Mesendoderm (in vitro differentiated cells): ENCODE data around the gene MAZ.
"Not testable (repeated sequence)": the region's sequence is repeated elsewhere in the genome, so short reads cannot be mapped to it uniquely, and the experiment has no call there.

Source experiments
- DNase-seq: peaks from one replicate; pipeline ENCODE4 v3.0.0; 2013
- H2AK5ac ChIP-seq: 2 replicates; pipeline ENCODE4 v1.6.1; 2013; ENCODE audit warnings: low read length, inconsistent platforms
- H2BK120ac ChIP-seq: 2 replicates; pipeline ENCODE4 v1.6.1; 2013; ENCODE audit warnings: low read depth, mild to moderate bottlenecking, low read length, moderate library complexity, mixed read lengths
- H2BK15ac ChIP-seq: replicated peaks from 2 replicates; pipeline ENCODE4 v1.6.1; 2013; ENCODE audit warnings: low read depth, mild to moderate bottlenecking, moderate library complexity
- H2BK5ac ChIP-seq: 2 replicates; pipeline ENCODE4 v1.6.1; 2013; ENCODE audit warnings: low read length, inconsistent platforms
- H3K18ac ChIP-seq: 2 replicates; pipeline ENCODE4 v1.6.1; 2013; ENCODE audit warnings: mild to moderate bottlenecking, low read length, mixed read lengths
- H3K23ac ChIP-seq: one replicate; pipeline ENCODE4 v1.6.1; 2013; ENCODE audit warnings: low read length
- H3K27ac ChIP-seq: 2 replicates; pipeline ENCODE4 v1.5.1; 2013; ENCODE audit warnings: low read depth, mild to moderate bottlenecking, inconsistent platforms, low read length, moderate library complexity
- H3K27me3 ChIP-seq: 2 replicates; pipeline ENCODE4 v1.6.1; 2013; ENCODE audit warnings: low read length, control low read depth, mild to moderate bottlenecking, inconsistent platforms; ENCODE audit not compliant: insufficient read depth, poor library complexity
- H3K36me3 ChIP-seq: 2 replicates; pipeline ENCODE4 v1.6.1; 2013; ENCODE audit warnings: low read length, inconsistent platforms; ENCODE audit not compliant: control insufficient read depth, insufficient read depth
- H3K4ac ChIP-seq: one replicate; pipeline ENCODE4 v1.6.1; 2013; ENCODE audit warnings: low read depth, mild to moderate bottlenecking, low read length, moderate library complexity
- H3K4me1 ChIP-seq: 2 replicates; pipeline ENCODE4 v1.6.1; 2013; ENCODE audit warnings: low read depth, low read length, inconsistent platforms; ENCODE audit not compliant: control insufficient read depth
- H3K4me2 ChIP-seq: 2 replicates; pipeline ENCODE4 v1.6.1; 2013; ENCODE audit warnings: low read length
- H3K4me3 ChIP-seq: 2 replicates; pipeline ENCODE4 v1.5.1; 2013; ENCODE audit warnings: mild to moderate bottlenecking, low read length
- H3K56ac ChIP-seq: one replicate; pipeline ENCODE4 v1.6.1; 2013; ENCODE audit warnings: low read length
- H3K79me1 ChIP-seq: 2 replicates; pipeline ENCODE4 v1.6.1; 2013; ENCODE audit warnings: low read length, inconsistent platforms
- H3K79me2 ChIP-seq: 2 replicates; pipeline ENCODE4 v1.6.1; 2013; ENCODE audit warnings: mild to moderate bottlenecking, low read length; ENCODE audit not compliant: control insufficient read depth, insufficient read depth
- H3K9ac ChIP-seq: 2 replicates; pipeline ENCODE4 v1.6.1; 2013; ENCODE audit warnings: low read length, inconsistent platforms
- H4K5ac ChIP-seq: one replicate; pipeline ENCODE4 v1.6.1; 2013; ENCODE audit warnings: low read length
- H4K8ac ChIP-seq: one replicate; pipeline ENCODE4 v1.6.1; 2013; ENCODE audit warnings: low read depth, mild to moderate bottlenecking, control low read depth, low read length, moderate library complexity
- WGBS: extraction: QIAGEN DNeasy Blood & Tissue Kit; methylation state at CpG from one replicate; pipeline ENCODE4 v1.1.7; 2013; ENCODE audit warnings: low lambda C conversion rate, missing lambda C conversion rate; ENCODE audit not compliant: insufficient coverage; ENCODE audit errors: extremely low coverage; 5-methylcytosine and 5-hydroxymethylcytosine counted together

MAZ gene

GRCh38 chr16:29777576-29778350, 28.6 kb upstream of the MAZ start, which contains the start of gene ZG16:
Gene ZG16, plus strand, starts transcription at chr16:29778256. Its CDS starts 1,011 bp downstream, at chr16:29779267.
- no peaks in the 10 kb centered on the region for H3K36me3 ChIP-seq
- no peaks in the 10 kb centered on the region for H3K79me1 ChIP-seq
- H2BK120ac ChIP-seq, result no peak within 1 kb of the TSS
- DNase-seq, result no peak
- H3K23ac ChIP-seq, result no peak within 1 kb of the TSS
- no peaks in the 10 kb centered on the region for H3K4me1 ChIP-seq
- no peak within 1 kb of the TSS for H2BK5ac ChIP-seq
- no peak within 1 kb of the TSS for H3K27ac ChIP-seq
- no peak within 1 kb of the TSS for H2BK15ac ChIP-seq
- H3K4me2 ChIP-seq, result no peak within 1 kb of the TSS
- no peak within 1 kb of the TSS for H3K9ac ChIP-seq
- H2AK5ac ChIP-seq, result no peak within 1 kb of the TSS
- no peak within 1 kb of the TSS for H3K4ac ChIP-seq
- H3K79me2 ChIP-seq, result no peaks in the 10 kb centered on the region
- no peak within 1 kb of the TSS for H3K18ac ChIP-seq
- WGBS, result no CpG with 5 or more reads among the region's 10 CpGs
- H3K27me3 ChIP-seq, result no peaks in the 10 kb centered on the region
- no peak within 1 kb of the TSS for H4K5ac ChIP-seq
- H3K4me3 ChIP-seq, result no peak within 1 kb of the TSS
- no peak within 1 kb of the TSS for H4K8ac ChIP-seq
- no peak within 1 kb of the TSS for H3K56ac ChIP-seq

GRCh38 chr16:29779474-29779873, 26.9 kb upstream of the MAZ start:
- Histone ChIP-seq H3K23ac (no peak overlapping the region), H3K4ac (no peak overlapping the region), H3K36me3 (no peaks in the 10 kb centered on the region), H2BK5ac (no peak overlapping the region), H3K4me3 (no peak overlapping the region), H4K8ac (no peak overlapping the region), H3K79me1 (no peaks in the 10 kb centered on the region), H2BK15ac (no peak overlapping the region), H3K4me1 (no peaks in the 10 kb centered on the region), H3K18ac (no peak overlapping the region), H3K79me2 (no peaks in the 10 kb centered on the region), H2BK120ac (no peak overlapping the region), H3K56ac (no peak overlapping the region), H2AK5ac (no peak overlapping the region), H3K27me3 (no peaks in the 10 kb centered on the region), H3K27ac (no peak overlapping the region), H3K9ac (no peak overlapping the region), H4K5ac (no peak overlapping the region), H3K4me2 (no peak overlapping the region)
- WGBS, result no CpG with 5 or more reads among the region's 10 CpGs
- DNase-seq, result peak; percentile 63

DNA sequence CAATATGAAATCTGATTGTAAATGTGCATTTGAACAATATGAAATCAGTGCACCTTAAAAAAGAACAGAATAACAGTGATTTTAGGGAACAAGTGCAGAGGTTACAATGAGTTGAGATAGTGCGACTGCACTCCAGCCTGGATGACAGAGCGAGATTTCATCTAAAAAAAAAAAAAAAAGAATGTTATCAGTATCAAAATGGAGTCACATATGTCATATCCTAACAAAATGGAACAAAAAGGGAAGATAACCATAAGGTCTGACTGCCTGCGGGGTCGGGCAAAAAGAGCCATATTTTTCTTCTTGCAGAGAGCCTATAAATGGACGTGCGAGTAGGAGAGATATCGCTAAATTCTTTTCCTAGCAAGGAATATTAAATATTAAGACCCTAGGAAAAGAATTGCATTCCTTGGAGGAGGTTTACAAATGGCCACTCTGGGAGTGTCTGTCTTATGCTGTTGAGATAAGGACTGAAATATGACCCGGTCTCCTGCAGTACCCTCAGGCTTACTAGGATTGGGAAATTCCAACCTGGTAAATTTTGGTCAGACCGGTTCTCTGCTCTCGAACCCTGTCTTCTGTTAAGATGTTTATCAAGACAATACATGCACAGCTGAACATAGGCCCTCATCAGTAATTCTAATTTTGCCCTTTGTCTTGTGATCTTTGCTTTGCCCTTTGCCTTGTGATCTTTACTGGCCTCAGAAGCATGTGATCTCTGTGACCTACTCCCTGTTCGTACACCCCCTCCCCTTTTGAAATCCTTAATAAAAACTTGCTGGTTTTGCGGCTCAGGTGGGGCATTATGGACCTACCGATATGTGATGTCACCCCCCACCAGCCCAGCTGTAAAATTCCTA, 23.0 kb upstream of the MAZ start:
- not testable (repeated sequence) for H3K23ac ChIP-seq, H2BK120ac ChIP-seq, H2BK5ac ChIP-seq, H2AK5ac ChIP-seq, H3K56ac ChIP-seq, H3K4me2 ChIP-seq, H3K36me3 ChIP-seq, H3K4me3 ChIP-seq, H3K4ac ChIP-seq, H3K79me1 ChIP-seq, H2BK15ac ChIP-seq, H4K8ac ChIP-seq, H4K5ac ChIP-seq, H3K27me3 ChIP-seq, H3K9ac ChIP-seq, H3K79me2 ChIP-seq, H3K18ac ChIP-seq, DNase-seq, H3K27ac ChIP-seq, H3K4me1 ChIP-seq
- no CpG with 5 or more reads among the region's 13 CpGs for WGBS

- no peak overlapping the region for H3K23ac ChIP-seq
- H3K56ac ChIP-seq, result no peak overlapping the region
- H4K8ac ChIP-seq, result no peak overlapping the region
- no peak overlapping the region for H3K18ac ChIP-seq
- no peak overlapping the region for H3K9ac ChIP-seq
- no peaks in the 10 kb centered on the region for H3K4me1 ChIP-seq
- WGBS, result no CpG with 5 or more reads among the region's 2 CpGs
- H2BK15ac ChIP-seq, result no peak overlapping the region
- no peak overlapping the region for H3K4me2 ChIP-seq
- H3K27me3 ChIP-seq, result no peaks in the 10 kb centered on the region
- H3K36me3 ChIP-seq, result no peaks in the 10 kb centered on the region
- no peak overlapping the region for H3K4me3 ChIP-seq
- H3K79me1 ChIP-seq, result no peaks in the 10 kb centered on the region
- H2BK5ac ChIP-seq, result no peak overlapping the region
- no peaks in the 10 kb centered on the region for H3K79me2 ChIP-seq
- no peak overlapping the region for H4K5ac ChIP-seq
- no peak overlapping the region for H2BK120ac ChIP-seq
- H3K27ac ChIP-seq, result no peak overlapping the region
- H3K4ac ChIP-seq, result no peak overlapping the region
- DNase-seq, result no peak
- no peak overlapping the region for H2AK5ac ChIP-seq
Measured at GRCh38 chr16:29784157-29784556, 22.2 kb upstream of the MAZ start.

DNA sequence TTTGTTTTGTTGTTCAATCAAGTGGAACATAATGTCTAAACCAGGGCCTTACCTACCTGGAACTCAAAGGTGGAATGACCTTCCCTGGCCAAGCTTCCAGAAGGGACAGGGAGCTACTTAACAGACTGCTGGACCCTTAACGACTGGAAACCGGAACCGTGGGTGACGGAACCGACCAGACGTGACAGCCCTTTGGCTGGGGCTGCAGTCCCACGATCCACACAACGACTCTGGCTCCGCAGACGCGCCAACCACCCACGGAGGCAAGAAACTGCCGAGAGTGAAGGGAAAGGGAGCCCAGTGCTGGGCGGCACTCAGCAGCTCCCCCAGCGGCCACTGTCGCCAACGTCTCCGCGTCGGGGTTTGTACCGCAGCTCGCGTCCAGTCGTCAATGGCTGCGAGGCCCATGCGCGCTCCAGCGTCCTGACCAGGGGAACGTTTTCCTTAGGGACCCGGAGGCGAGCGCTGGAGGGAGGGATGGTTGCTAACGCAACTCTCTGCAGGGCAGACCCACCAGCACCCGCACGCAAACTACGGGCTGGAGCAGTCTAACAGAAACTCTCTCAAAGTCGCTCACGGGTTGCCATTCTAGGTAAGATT, 21.3 kb upstream of the MAZ start:
- Histone ChIP-seq H3K36me3 (no peaks in the 10 kb centered on the region), H4K5ac (no peak overlapping the region), H3K4ac (no peak overlapping the region), H4K8ac (no peak overlapping the region), H2BK15ac (no peak overlapping the region), H3K56ac (peak overlapping the region; percentile 87), H3K9ac (peak overlapping the region; percentile 69), H2BK120ac (no peak overlapping the region), H3K23ac (no peak overlapping the region), H2AK5ac (no peak overlapping the region), H3K4me1 (peaks cover 2% of the 10 kb centered on the region), H3K79me1 (no peaks in the 10 kb centered on the region), H3K4me3 (no peak overlapping the region), H3K4me2 (peak overlapping the region; percentile 68), H3K18ac (no peak overlapping the region), H3K27ac (no peak overlapping the region), H3K79me2 (no peaks in the 10 kb centered on the region), H2BK5ac (no peak overlapping the region), H3K27me3 (no peaks in the 10 kb centered on the region)
- no CpG with 5 or more reads among the region's 38 CpGs for whole genome bisulfite sequencing
- peak; percentile 88 for DNase-seq
